Activated effector memory CD4-positive, alpha-beta T cell treated with Interleukin-2 at 50 U/mL for 16 hours (primary cell): ENCODE measurements around the gene MCRIP2.

Experiments
- DNase-seq: peaks from one replicate; pipeline ENCODE4 v3.0.0-alpha.2; 2020

The MCRIP2 gene

DNA sequence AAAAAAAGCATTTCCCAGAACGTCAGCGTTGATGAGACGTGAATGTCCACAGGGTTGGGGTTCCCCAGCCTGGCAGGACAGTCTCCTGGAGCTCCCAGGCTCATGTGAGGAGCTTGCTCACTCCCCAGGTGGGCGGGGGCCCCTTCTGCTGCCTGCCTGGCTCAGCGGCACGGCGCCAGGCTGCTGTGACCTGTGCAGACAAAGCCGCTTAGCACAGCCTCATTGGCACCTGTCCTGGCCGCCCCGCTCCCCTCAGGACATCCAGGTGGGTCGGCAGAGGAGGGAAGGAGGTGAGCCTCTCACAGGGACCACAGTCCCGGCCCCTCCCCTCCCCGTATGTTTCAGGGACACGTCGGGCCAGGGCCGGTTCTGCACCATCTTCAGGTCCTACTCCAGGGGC, 23.8 kb upstream of the MCRIP2 start:
- DNase-seq = no peak

DNA sequence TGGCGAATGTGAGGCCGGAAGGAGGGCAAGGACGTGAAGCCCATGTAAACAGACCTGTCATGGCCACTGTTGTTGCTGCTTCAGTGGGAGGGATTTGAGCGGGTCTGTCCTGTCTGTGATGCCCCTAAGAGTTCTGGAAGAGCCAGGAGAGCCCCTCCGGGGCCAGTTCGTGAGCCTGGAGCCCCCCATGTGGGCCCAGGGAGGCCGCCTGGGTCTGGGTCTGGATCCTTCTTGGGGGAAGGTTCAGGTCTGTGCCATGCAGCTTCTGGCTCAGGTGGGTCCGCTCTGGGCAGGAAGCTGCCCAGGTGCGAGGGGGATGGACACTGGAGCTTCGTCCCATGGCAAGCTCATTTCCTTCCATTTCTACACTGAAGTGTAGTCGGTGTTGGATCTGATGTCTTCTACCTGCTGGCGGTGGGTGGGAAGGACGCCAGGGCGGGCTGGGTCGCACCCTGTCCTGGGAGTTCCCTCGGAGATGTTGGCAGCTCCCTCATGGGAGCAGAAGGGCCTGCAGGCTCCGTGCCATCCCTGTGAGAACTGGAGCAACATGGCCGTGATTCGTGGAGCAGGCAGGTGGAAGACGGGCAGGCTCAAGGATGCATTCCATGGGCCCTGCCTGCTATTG, 22.0 kb upstream of the MCRIP2 start:
- no peak for DNase-seq

DNA sequence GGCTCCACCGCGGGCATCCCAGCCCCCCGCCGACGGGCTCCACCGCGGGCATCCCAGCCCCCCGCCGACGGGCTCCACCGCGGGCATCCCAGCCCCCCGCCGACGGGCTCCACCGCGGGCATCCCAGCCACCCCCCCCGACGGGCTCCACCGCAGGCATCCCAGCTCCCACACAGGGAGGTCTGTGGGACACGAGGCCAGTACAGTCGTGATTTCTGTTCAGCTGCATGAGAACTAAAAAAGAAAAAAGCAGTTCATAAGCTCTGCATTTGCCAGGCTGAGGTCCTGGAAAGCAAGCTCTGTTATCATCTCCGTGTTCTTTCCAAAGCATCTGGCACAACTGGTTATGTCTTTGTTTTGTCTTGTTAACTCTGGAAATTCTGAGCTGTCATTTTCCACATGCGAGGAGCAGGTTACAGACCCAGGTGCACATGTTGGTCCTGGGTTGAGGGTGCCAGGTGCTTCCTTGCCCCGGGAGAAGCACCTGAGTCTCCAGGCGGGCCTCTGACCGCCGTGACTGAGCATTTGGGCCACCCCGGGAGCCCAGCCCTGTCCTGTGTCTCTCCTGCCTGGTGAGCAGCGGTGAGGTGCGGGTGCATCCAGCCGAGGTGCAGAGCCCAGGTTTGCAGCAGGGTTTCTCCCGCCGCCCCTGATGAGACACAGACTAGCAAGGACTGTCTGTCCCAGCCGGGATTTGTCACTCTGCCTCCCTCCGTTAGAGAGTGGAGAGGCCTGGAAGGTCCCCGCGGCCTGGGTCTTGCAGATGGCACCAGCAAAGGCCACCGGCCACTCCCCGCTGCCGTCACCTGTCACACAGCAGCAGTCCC, 20.7 kb upstream of the MCRIP2 start:
- no peak for DNase-seq

DNA sequence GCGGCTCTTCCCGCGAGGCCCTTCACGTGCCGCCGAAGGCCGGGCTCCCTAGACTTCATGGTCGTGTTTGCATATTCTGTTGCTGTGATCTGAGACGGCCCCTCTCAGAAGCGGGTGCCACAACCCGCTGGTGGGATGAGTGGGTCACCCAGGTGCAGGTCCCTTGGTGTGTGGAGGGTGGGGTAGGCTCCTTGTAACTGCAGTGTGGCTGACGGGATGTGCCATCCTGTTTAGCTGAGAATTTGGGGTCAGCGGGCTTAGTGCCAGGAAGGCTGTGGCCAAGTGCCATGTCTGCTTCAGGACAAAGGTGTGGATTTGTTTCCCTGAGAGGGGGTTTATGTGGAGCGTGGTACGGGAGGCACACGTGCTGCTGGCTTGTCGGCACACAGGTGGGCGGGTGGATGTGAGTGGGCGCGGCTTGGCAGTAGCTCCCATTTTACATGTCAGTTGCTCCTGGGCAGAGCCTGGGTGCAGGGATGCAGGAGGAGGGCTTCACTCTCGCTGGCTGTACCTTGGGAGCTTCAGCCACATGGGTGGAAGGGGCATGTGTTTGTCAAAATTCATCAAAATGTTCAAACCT, 20.0 kb upstream of the MCRIP2 start:
- DNase-seq = no peak

DNA sequence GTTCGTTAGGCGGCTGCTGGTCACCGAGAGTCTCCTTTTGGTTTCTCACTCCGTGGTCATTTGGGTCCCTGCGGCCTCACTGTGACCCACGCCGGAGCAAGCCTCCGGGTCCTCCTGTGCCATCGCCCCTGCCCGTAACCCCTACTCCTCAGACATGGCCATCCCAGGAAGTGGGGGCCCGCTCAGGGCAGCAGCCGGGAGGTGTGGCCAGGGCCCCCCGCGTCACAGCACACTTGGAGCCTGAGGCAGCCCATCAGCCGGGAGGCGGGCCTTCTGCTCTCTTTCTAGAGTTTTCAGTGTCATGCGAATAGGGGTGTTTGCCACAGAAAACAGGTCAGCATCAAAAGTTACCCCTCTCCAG, 18.7 kb upstream of the MCRIP2 start:
- DNase-seq = no peak

DNA sequence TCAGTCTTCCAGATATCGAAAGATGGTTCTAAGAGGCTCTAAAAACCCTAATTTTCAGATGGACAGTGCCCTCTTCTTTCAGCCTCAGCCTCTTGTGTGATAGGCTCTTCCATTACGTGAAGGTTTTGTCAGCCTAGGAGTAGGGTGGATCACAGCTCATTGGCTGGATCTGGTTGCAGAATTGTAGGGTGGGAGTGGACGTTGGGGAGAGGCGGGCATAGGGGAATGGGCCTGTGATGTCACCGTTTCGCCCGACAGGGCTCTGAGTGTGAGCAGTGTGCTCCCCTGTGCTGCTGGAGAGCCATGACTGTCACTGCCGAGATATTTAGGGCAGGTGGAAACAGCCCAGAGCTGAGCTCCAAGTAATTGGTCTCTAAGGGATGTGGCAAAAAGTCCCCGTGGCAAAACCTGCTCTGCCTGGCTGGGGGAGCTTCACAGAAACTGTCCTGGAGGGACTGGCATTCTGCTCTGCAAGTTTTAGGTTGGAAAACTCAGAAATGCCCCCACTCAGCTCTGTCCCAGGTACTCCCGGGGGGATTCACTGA, 17.0 kb upstream of the MCRIP2 start:
- no peak for DNase-seq

DNA sequence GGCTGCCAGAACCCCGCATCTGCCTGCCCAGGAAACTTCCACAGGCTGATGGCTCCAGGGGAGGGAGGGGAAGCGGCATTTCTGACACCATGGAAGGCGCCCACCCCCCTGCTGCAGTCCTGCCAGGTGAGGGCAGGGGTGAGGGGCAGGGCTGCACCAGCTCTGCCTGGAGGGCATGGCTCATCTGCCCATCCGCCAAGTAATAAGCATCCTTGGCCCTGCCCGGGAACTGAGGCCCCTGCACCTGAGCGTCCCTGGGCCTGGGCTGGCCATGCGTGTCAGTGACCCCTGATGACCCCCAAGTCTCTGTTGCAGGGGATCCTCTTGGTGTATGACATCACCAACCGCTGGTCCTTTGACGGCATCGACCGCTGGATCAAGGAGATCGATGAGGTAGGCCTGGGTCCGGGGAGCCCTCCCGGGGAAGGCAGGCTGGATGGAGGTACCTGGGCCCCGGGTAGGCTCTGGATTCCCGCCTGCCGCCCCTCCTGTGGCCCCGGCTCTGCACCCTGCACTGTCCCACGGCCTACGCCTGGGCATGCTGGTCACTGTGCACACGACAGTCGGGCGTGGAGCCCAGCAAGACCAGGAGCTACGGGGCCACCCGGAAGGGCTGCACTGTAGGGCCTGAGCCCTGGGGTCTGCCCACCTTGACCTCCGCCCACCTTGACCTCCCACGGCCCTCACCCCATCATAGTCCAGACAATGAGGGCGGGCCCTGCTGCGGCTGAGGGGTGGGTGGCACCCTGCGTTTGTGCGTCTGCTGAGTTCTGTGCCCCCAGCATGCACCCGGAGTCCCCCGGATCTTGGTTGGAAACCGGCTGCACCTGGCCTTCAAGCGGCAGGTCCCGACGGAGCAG, 16.3 kb upstream of the MCRIP2 start:
- DNase-seq = no peak

DNA sequence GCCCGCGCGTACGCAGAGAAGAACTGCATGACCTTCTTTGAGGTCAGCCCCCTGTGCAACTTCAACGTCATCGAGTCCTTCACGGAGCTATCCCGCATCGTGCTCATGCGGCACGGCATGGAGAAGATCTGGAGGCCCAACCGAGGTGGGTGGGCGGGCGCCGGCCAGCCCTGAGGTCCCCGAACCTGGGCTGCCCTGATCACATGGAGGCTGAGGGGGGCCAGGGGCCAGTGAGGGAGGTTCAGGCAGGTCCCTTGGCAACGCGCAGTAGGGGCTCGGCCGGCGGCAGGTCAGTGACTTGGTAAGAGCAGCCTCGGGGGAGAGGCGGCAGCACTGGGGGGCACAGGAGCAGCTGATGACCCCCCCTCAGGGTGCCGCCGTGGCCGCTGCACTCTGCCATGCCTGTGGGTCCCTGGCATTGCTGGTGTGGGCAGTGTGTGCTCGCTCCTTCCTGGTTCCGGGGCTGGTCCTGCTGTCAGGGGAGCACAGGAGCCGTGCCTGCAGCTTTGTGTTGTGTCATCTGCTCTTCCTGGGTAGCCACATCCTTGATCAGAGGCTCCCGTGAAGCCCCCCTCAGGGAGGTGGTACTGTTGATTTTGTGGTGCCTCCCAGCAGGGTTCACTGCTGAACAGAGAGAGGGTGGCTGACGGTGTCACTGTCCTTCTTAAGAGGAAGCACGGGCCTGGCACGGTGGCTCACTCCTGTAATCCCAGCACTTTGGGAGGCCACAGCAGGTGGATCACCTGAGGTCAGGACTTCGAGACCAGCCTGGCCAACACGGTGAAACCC, 15.5 kb upstream of the MCRIP2 start:
- DNase-seq = no peak

DNA sequence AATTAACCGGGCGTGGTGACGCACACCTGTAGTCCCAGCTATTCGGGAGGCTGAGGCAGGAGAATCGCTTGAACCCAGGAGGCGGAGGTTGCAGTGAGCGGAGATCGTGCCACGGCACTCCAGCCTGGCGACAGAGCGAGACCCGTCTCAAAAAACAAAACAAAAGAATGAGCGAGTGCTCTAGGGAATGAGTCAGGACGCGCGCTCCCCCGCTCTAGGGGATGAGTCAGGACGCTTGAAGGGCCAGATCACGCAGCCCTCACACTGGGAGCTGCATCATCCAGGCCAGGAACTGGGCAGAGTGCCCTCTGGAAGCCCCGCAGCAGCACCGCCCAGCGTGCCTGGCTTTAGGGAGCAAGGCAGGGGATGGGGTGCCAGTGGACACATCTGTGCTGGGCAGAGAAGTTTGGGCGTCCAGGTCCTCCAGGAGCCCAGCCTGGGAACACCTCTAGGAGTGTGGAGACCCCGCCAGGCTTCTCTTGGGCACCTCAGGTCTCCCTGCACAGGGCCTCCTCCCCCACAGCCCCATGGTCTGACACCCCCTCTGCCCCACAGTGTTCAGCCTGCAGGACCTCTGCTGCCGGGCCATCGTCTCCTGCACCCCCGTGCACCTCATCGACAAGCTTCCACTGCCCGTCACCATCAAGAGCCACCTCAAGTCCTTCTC, 14.7 kb upstream of the MCRIP2 start:
- no peak for DNase-seq

DNA sequence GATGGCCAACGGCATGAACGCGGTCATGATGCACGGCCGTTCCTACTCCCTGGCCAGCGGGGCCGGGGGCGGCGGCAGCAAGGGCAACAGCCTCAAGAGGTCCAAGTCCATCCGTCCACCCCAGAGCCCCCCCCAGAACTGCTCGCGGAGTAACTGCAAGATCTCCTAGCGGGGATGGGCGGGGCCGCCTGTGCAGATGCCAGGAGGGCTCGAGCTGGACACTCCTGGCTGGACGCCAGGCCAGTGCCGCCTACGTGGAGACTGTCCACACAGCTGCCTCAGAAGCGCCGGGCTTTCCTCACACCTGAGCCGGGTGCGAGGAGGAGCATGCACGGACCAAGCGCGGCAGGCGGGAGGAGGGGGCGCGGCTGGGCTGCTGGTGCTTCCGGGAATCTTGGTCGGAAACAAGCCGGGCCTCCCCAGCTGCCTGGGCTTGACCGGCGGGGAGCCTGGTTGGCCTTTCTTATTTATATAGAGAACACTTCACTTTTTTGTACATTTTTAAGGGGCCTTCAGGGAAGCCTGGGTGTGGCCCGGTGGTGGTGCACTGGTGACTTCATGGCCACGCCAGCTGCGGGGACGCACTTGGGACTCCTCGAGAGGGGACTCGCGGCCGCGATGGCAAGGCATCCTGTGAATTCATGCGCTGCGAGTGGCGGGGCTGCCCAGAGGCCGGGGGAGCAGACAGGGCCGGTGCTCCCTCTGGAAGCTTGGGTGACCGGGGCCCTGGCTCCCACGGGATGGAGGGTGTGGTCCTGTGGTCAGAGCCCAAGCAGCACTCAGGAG, 14.0 kb upstream of the MCRIP2 start:
- no peak for DNase-seq

DNA sequence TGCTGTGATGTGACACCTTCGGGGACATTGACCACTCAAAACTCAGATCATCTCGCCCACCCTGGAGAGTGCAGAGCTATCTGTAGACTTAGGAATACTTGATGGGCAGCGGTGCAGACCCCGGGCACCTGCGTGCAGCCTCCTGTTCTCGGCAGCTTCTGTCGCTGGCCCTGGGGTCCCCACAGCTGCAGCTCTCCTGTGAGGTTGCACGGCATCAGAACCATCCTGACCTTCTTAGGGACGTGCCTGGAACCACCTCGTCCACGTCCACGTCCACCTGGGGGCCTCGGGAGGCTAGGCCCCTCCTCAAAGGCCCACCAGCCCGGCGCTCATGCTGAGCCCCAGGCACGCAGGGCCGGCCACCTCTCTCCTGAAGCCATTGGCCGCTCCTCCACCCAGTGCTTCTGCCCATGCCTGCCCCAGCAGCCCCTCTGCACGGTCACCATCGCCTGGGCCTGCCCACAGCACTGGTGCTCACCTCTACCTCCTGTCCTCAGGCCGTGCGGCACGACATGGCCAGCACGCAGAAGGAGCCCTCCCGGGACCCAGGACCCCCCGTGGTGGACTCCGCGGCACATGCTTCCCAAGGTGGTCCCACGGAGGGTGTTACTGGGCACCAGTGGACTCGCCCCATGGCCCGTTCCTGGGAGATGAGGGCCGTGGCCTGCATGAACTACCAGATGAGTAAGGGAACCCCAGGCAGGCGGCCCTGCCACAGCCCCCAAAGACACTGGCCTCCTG, 13.1 kb upstream of the MCRIP2 start:
- no peak for DNase-seq

DNA sequence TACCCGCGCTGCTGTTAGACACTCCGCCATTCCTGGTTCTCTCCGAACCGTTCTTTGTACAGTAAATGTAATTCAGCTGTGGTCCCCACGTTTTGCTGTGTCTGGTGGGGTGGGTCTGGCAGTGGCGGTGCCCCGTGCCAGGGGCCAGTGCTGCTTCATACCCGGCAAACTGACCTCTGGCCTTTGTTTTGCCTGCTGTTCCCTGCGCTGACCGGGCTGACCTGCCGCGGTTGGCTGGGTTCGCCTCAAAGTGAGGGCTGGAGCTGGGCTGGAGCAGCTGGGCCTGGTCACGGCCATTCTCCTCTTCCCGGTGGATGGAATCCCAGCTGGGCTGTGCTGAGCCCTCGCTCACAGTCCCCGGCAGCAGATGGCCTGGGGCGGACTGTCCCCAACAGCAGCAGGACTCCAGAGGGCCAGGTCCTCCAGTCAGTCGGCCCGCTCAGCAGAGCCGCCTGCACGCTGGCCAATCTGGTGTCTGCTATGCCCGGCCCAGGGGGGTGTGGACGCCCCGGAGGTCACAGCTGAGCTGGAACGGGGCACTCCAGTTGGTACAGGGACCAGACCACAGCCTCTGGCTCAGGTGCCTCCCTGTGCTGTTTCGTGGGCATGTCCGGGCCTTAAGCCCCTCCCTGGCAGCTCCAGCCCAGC, 12.3 kb upstream of the MCRIP2 start:
- no peak for DNase-seq

DNA sequence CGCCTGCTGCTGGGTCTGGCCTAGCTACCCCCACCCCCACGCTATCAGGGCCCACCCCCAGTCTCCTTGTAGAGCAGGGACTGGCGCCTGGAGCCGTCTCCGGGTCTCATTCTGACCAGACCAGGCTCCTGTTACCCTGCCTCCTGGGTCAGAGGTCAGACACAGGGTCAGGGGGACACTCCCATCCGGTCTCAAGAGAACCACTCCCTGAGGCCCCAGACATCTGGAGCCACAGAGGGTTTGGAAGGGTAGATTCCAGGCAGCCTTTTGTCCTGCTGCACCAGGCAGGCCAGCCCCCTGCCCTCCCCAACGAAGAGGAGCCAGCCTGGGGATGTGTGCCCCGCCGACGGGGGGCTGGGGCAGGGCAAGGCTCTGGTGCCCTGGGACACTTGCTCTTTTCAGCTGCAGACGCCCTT, 11.8 kb upstream of the MCRIP2 start:
- no peak for DNase-seq

DNA sequence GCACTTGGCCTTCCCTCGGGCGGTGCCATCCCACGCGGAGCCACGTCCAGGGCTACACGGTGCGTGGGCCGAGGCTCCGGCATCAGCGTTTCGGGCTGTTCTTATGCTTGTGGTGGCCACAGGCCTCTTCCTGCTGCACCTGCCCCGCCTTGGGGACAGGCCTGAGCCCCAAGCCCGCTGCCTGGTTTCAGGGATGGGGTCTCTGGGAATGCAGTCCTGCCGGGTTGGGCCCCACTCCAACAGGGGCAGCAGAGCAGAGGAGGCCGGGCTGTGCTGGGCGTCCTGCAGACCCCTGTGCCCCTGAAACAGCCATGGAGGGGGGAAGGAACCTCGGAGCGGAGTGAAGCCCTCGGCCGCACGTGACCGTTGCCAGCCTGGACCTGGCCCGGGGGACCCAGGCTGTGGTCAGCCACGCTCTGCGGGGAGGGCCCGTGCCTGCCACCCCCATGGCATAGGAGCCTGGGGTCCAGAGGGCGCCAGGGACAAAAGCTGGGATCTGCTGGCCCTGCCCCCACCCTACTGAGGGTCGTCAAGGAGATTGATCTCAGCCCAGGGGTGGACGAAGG, 11.3 kb upstream of the MCRIP2 start:
- no peak for DNase-seq

DNA sequence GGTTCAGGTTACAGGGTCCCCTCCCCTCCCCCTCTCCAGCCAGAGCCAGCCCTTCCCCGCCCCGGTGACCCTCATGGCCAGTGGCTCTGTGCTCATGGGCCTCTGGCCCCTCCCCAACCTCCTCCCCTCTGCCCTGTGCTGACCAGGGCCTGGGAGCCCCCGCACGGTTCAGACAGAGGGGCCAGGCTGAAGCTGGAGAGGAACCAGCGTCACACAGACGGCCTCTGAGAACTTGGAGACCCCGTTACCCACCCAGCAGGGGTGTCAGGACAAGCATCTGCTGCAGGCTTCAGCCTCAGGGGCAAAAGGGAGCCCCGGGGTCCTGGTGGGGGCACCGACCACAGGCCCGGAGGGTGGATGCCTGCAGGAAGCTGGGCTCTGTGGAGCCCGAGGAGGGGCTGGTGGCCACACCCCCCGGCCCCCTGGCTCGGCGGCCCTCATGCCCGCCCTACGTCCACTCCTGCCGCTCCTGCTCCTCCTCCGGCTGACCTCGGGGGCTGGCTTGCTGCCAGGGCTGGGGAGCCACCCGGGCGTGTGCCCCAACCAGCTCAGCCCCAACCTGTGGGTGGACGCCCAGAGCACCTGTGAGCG, 10.7 kb upstream of the MCRIP2 start, which contains the start of gene WFIKKN1:
TSS of gene WFIKKN1 (plus strand) at position 171 of the 591 bp plus-strand sequence. CDS start at position 440, 269 bp downstream.
- DNase-seq = no peak

DNA sequence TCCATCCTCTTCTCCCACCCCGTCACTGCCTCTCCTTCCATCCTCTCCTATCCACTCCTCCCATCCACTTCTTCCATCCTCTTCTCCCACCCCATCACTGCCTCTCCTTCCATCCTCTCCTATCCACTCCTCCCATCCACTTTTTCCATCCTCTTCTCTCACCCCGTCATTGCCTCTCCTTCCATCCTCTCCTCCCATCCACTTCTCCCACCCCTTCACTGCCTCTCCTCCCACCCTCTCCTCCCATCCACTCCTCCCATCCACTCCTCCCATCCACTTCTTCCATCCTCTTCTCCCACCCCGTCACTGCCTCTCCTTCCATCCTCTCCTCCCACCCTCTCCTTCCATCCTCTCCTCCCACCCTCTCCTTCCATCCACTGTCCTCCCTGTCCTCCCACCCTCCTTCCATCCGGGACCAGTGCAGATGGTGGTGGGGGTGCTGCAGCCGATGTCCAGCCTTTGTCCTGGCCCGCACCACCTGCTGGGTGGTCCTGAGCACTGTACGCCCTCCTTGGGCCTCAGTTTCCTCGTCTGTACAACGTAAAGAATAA, 9.7 kb upstream of the MCRIP2 start:
- DNase-seq = no peak

DNA sequence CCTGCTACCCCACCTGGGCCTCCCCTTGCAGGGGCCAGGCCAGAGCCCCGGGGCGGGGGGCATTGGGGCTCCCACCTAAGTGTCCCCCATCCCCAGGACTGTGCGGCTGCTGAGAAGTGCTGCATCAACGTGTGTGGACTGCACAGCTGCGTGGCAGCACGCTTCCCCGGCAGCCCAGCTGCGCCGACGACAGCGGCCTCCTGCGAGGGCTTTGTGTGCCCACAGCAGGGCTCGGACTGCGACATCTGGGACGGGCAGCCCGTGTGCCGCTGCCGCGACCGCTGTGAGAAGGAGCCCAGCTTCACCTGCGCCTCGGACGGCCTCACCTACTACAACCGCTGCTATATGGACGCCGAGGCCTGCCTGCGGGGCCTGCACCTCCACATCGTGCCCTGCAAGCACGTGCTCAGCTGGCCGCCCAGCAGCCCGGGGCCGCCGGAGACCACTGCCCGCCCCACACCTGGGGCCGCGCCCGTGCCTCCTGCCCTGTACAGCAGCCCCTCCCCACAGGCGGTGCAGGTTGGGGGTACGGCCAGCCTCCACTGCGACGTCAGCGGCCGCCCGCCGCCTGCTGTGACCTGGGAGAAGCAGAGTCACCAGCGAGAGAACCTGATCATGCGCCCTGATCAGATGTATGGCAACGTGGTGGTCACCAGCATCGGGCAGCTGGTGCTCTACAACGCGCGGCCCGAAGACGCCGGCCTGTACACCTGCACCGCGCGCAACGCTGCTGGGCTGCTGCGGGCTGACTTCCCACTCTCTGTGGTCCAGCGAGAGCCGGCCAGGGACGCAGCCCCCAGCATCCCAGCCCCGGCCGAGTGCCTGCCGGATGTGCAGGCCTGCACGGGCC, 8.9 kb upstream of the MCRIP2 start:
- DNase-seq = no peak
